ENCODE results near the gene KCNT1. TPM values are rescaled to one million over a fixed set of nuclear protein-coding genes. Genes with fewer than 3 reads are reported as not detected.

The KCNT1 gene
- total RNA-seq, 1 experiment from 2014 or later: not detected

DNA sequence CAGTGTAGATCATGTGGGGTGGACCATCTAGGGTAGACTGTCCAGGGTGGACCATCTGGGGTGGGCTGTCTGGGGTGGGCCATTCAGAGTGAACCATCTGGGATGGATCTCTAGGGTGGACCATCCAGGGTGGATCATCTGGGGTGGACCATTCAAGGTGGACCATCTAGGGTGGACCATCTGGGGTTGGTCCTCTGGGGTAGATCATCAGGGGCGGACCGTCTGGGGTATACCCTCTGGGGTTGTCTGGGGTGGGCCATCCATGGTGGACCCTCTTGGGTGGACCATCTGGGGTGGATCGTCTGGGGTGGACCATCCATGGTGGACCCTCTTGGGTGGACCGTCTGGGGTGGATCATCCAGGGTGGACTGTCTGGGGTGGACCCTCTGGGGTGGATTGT lies 64.3 kb downstream of the KCNT1 start:
- no peak for DNase-seq
- intact Hi-C loops (cut with micrococcal nuclease; ENCODE audit: unreplicated experiment): no loop called here

GRCh38 chr9:135766707-135767106 lies 64.7 kb downstream of the KCNT1 start:
- Histone ChIP-seq H3K4me2 (no peak overlapping the region), H3K27ac (no peak overlapping the region), H2AFZ (no peak overlapping the region), H3K9me3 (ENCODE audit: insufficient read depth, low read depth) (no peaks in the 10 kb centered on the region), H3K4me1 (replicated peaks; ENCODE audit: insufficient read depth) (no peaks in the 10 kb centered on the region), H4K20me1 (ENCODE audit: insufficient read depth) (no peaks in the 10 kb centered on the region; the same call in 1 of the 2 replicates), H3K4me3 (no peak overlapping the region), H3K27me3 (ENCODE audit: insufficient read depth, low read depth) (peaks cover 37% of the 10 kb centered on the region), H3F3A (ENCODE audit: insufficient read depth, low read depth) (no peaks in the 10 kb centered on the region), H3K79me2 (ENCODE audit: low read depth) (no peaks in the 10 kb centered on the region), H3K36me3 (ENCODE audit: low read depth) (no peaks in the 10 kb centered on the region), H3K9me2 (ENCODE audit: insufficient read depth) (no peaks in the 10 kb centered on the region)
- DNase-seq: no peak
- no TSS peak for BruUV-seq (replicated peaks)
- POLR2A ChIA-PET (ENCODE audit: unreplicated experiment): no interaction called here
- CTCF ChIA-PET: no interaction called here
- intact Hi-C loops (cut with micrococcal nuclease; ENCODE audit: unreplicated experiment): no loop called here
- TF ChIP-seq CTCF (conservative IDR thresholded peaks at IDR 0.05) (no peak), EZH2 (IDR thresholded peaks at IDR 0.05; ENCODE audit: low read depth) (no peak)

More for the DNA sequence above, 64.3 kb downstream of the KCNT1 start:
- Histone ChIP-seq H3K36me3 (ENCODE audit: low read depth) (no peaks in the 10 kb centered on the region), H2AFZ (no peak overlapping the region), H3K4me3 (no peak overlapping the region), H3K27me3 (ENCODE audit: insufficient read depth, low read depth) (peaks cover 41% of the 10 kb centered on the region), H4K20me1 (ENCODE audit: insufficient read depth) (no peaks in the 10 kb centered on the region; the same call in 1 of the 2 replicates), H3K4me1 (replicated peaks; ENCODE audit: insufficient read depth) (no peaks in the 10 kb centered on the region), H3K9me3 (ENCODE audit: insufficient read depth, low read depth) (no peaks in the 10 kb centered on the region), H3K4me2 (no peak overlapping the region), H3F3A (ENCODE audit: insufficient read depth, low read depth) (no peaks in the 10 kb centered on the region), H3K27ac (no peak overlapping the region), H3K79me2 (ENCODE audit: low read depth) (no peaks in the 10 kb centered on the region), H3K9me2 (ENCODE audit: insufficient read depth) (no peaks in the 10 kb centered on the region)
- POLR2A ChIA-PET (ENCODE audit: unreplicated experiment): no interaction called here
- CTCF ChIA-PET: no interaction called here
- TF ChIP-seq EZH2 (IDR thresholded peaks at IDR 0.05; ENCODE audit: low read depth) (no peak), CTCF (conservative IDR thresholded peaks at IDR 0.05) (no peak)
- BruUV-seq (replicated peaks): no TSS peak

DNA sequence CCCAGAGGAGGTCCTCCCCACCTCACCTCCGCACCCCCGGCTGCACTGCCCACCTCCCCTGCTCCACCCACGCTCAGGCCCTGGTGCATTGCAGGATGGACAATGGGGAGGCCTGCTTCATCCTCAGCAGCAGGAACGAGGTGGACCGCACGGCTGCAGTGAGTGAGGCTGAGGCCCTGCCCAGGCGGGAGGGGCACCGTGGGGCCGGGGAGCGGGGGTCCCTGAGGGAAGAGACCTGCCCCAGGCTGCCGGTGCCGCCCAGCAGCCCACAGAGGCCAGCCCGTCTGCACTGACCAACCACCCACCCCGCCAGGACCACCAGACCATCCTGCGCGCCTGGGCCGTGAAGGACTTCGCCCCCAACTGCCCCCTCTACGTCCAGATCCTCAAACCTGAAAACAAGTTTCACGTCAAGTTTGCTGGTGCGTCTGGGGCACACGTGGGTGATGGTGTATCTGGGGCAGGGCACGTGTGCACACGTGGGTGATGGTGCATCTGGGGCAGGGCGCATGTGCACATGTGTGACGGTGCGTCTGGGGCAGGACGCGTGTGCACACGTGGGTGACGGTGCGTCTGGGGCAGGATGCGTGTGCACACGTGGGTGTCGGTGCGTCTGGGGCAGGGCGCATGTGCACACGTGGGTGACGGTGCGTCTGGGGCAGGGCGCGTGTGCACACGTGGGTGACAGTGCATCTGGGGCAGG lies 66.7 kb downstream of the KCNT1 start:
- no peaks in the 10 kb centered on the region for H3K9me2 ChIP-seq (ENCODE audit: insufficient read depth)
- H3K79me2 ChIP-seq (ENCODE audit: low read depth): no peaks in the 10 kb centered on the region
- H3K9me3 ChIP-seq (ENCODE audit: insufficient read depth, low read depth): no peaks in the 10 kb centered on the region
- no peak for TF ChIP-seq EZH2 (IDR thresholded peaks at IDR 0.05; ENCODE audit: low read depth)
- no peak for TF ChIP-seq CTCF (conservative IDR thresholded peaks at IDR 0.05)
- no peaks in the 10 kb centered on the region for H4K20me1 ChIP-seq (ENCODE audit: insufficient read depth)
- no peak for DNase-seq
- BruUV-seq (replicated peaks): no TSS peak
- ChIA-PET POLR2A (ENCODE audit: unreplicated experiment) (no interaction called here), CTCF (no interaction called here)
- H3F3A ChIP-seq (ENCODE audit: insufficient read depth, low read depth): no peaks in the 10 kb centered on the region
- no peaks in the 10 kb centered on the region for H3K4me1 ChIP-seq (replicated peaks; ENCODE audit: insufficient read depth)
- peaks cover 17% of the 10 kb centered on the region for H3K27me3 ChIP-seq (ENCODE audit: insufficient read depth, low read depth)
- H3K4me3 ChIP-seq: no peak overlapping the region
- H3K27ac ChIP-seq: no peak overlapping the region
- no peak overlapping the region for H2AFZ ChIP-seq
- no peaks in the 10 kb centered on the region for H3K36me3 ChIP-seq (ENCODE audit: low read depth)
- H3K4me2 ChIP-seq: no peak overlapping the region
- intact Hi-C loops (cut with micrococcal nuclease; ENCODE audit: unreplicated experiment): no loop called here
